Esophagus squamous epithelium (tissue), 4 donors: ENCODE data around the gene FOXP4.

Experiments used
- CTCF ChIP-seq, 6 experiments: fragments of 450-650 bp in 4 of 6; fragments of 200-600 bp in 2 of 6; sonication (generic) in 2 of 6; IDR thresholded peaks; one replicate each; pipeline ENCODE4 v1.5.1; 2016 to 2019; ENCODE audit warnings: antibody characterized with exemption in 6 of 6, mild to moderate bottlenecking in 4 of 6, moderate library complexity in 4 of 6
- POLR2A ChIP-seq, 4 donors: fragments of 450-650 bp; IDR thresholded peaks; one replicate each; pipeline ENCODE4 v1.6.1; 2017; ENCODE audit warnings: antibody characterized with exemption in 4 of 4, mild to moderate bottlenecking in 4 of 4, moderate library complexity in 3 of 4

GRCh38 chr6:41530476-41530875 lies 15.7 kb upstream of the FOXP4 start:
- TF ChIP-seq CTCF (IDR thresholded peaks at IDR 0.05) (no peak), POLR2A (IDR thresholded peaks at IDR 0.05) (no peak)
